HepG2 (cell line): ENCODE data around the gene SESN1. TPM values are rescaled to one million over a fixed set of nuclear protein-coding genes. Genes with fewer than 3 reads are reported as not detected.
A peak's percentile ranks its signal among the peaks of the same experiment; 100 is the strongest.

ENCODE experiments used
- AGO2 ChIP-seq: fragments of 200-400 bp; formaldehyde crosslinking; optimal IDR thresholded peaks from 2 replicates; pipeline ENCODE3; 2017; ENCODE audit warnings: mild to moderate bottlenecking, low read depth, low read length, moderate library complexity
- GATAD2A ChIP-seq: IDR thresholded peaks from 2 replicates; pipeline ENCODE4 v1.6.1; 2016
- GLI4 ChIP-seq: sonication (generic); formaldehyde crosslinking; IDR thresholded peaks from 2 replicates; pipeline ENCODE4 v1.5.1; 2020; ENCODE audit warnings: missing genetic modification reagents, mild to moderate bottlenecking, moderate library complexity, borderline replicate concordance
- MTA3 ChIP-seq: sonication (generic); formaldehyde crosslinking; IDR thresholded peaks from 2 replicates; pipeline ENCODE4 v1.4.0; 2020; ENCODE audit warnings: missing genetic modification reagents
- MTF2 ChIP-seq: sonication (generic); formaldehyde crosslinking; IDR thresholded peaks from 2 replicates; pipeline ENCODE4 v1.5.0; 2020; ENCODE audit warnings: missing genetic modification reagents, borderline replicate concordance
- PAWR ChIP-seq: sonication (generic); formaldehyde crosslinking; IDR thresholded peaks from 2 replicates; pipeline ENCODE4 v1.4.0; 2020; ENCODE audit warnings: missing genetic modification reagents, mild to moderate bottlenecking, borderline replicate concordance
- RXRA ChIP-seq: sonication (generic); formaldehyde crosslinking; IDR thresholded peaks from 2 replicates; pipeline ENCODE4 v1.5.1; 2020; ENCODE audit warnings: missing genetic modification reagents
- SMYD3 ChIP-seq: sonication (generic); formaldehyde crosslinking; IDR thresholded peaks from 2 replicates; pipeline ENCODE4 v1.8.1; 2023; ENCODE audit warnings: mild to moderate bottlenecking, missing genetic modification reagents
- SP1 ChIP-seq, 2 experiments: fragments of 450-650 bp in 1 of 2; sonication (generic) in 1 of 2; formaldehyde crosslinking in 1 of 2; IDR thresholded peaks; 2 replicates each; pipeline versions ENCODE4 v1.4.0 to v1.6.1; 2016 to 2020; ENCODE audit warnings: missing genetic modification reagents in 1 of 2
- TARDBP ChIP-seq: sonication (generic); formaldehyde crosslinking; IDR thresholded peaks from 2 replicates; pipeline ENCODE4 v1.8.0; 2022; ENCODE audit warnings: mild to moderate bottlenecking, missing genetic modification reagents
- THRA ChIP-seq: sonication (generic); formaldehyde crosslinking; IDR thresholded peaks from 2 replicates; pipeline ENCODE4 v1.4.0; 2020; ENCODE audit warnings: missing genetic modification reagents, borderline replicate concordance
- ZMAT3 ChIP-seq: sonication (generic); formaldehyde crosslinking; conservative IDR thresholded peaks from 2 replicates; pipeline ENCODE4 v1.7.0; 2021; ENCODE audit warnings: missing genetic modification reagents
- ZNF225 ChIP-seq: sonication (generic); formaldehyde crosslinking; IDR thresholded peaks from 2 replicates; pipeline ENCODE4 v1.4.0; 2020; ENCODE audit warnings: mild to moderate bottlenecking, missing genetic modification reagents
- ZNF274 ChIP-seq: sonication (generic); formaldehyde crosslinking; IDR thresholded peaks from 2 replicates; pipeline ENCODE4 v1.5.1; 2020; ENCODE audit warnings: mild to moderate bottlenecking, missing genetic modification reagents
- ZNF543 ChIP-seq: sonication (generic); formaldehyde crosslinking; IDR thresholded peaks from 2 replicates; pipeline ENCODE4 v1.4.0; 2020; ENCODE audit warnings: mild to moderate bottlenecking, missing genetic modification reagents
- ZNF550 ChIP-seq: sonication (generic); formaldehyde crosslinking; IDR thresholded peaks from 2 replicates; pipeline ENCODE4 v1.4.0; 2020; ENCODE audit warnings: mild to moderate bottlenecking, missing genetic modification reagents, borderline replicate concordance
- ZNF567 ChIP-seq: sonication (generic); formaldehyde crosslinking; IDR thresholded peaks from 2 replicates; pipeline ENCODE4 v1.8.1; 2023; ENCODE audit warnings: mild to moderate bottlenecking, missing genetic modification reagents, borderline replicate concordance
- ZNF615 ChIP-seq: sonication (generic); formaldehyde crosslinking; IDR thresholded peaks from 2 replicates; pipeline ENCODE4 v1.5.0; 2020; ENCODE audit warnings: mild to moderate bottlenecking, missing genetic modification reagents, borderline replicate concordance
- ZNF670 ChIP-seq: sonication (generic); formaldehyde crosslinking; IDR thresholded peaks from 2 replicates; pipeline ENCODE4 v1.8.0; 2022; ENCODE audit warnings: mild to moderate bottlenecking, missing genetic modification reagents, borderline replicate concordance
- polyA plus RNA-seq, 8 experiments: library from polyadenylated mRNA; depleted of rRNA in 3 of 8; stranded (reverse) in 7 of 8; unstranded in 1 of 8; fragments of >200 nt; fragmentation: Illumina TruSeq in 4 of 8; extraction: Trizol in 4 of 8; gene quantifications; 2 replicates each; pipeline versions ENCODE4 v1.2.1 to v1.2.3, GENCODE V29; 2011 to 2016; ENCODE audit warnings: low read depth in 4 of 8, missing spikeins in 1 of 8, mixed read lengths in 1 of 8; ENCODE audit not compliant: insufficient read depth in 1 of 8
- total RNA-seq, 5 experiments: library from RNA; depleted of rRNA; stranded (reverse); fragments of >200 nt; fragmentation: Illumina TruSeq; extraction: Trizol; gene quantifications; 2 replicates each; pipeline ENCODE4 v1.2.3, GENCODE V29; 2016; ENCODE audit warnings: low read depth in 1 of 5
- TF ChIP-seq, protein P1 (sequence below): sonication (generic); formaldehyde crosslinking; IDR thresholded peaks from 2 replicates; pipeline ENCODE4 v1.4.0; 2020; ENCODE audit warnings: mild to moderate bottlenecking, missing genetic modification reagents
- TF ChIP-seq, protein P2 (sequence below): IDR thresholded peaks from 2 replicates; pipeline ENCODE4 v1.6.1; 2016; ENCODE audit warnings: control low read depth

Gene SESN1
- total and polyA plus RNA-seq, 2 of the 13 experiments (the other 11 are each of a cell fraction or from before 2014, with no cell fraction given) = 24.9 to 44.7 TPM

DNA sequence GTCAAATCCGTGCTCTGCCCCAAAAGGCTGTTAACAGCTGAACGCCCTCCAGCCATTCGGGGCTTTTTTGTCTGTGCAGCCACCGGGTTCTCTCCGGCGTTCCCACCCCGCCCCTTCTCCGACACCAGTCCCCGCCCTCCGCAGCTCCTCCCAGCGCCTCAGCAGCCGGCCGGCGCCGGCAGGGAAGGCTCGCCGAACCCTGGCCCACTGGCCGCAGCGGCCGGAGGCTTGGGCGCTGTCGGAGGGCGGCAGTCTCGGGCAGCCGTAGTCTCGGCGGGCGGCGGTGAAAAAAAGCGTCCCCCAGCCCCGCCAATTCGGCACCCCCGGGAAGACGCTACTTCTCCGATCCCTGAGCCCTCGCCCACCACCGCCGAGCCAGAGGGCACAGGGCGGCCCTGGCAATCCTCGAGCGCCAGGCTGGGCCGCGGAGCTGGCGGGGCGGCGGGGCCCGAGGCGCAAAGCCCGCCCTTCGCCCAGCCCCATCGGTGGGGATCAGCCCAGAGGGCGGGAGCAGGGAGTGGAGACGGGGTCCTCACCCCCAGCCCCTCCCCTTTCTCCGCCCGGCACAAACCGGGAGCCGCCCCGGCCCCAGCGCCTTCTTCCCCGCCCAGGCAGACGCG, at the start of gene SESN1 (continued):
- TF ChIP-seq AGO2 (peak; percentile 63), ZNF274 (CRISPR knock-in tag) (no peak), THRA (CRISPR knock-in tag) (no peak), ZNF225 (CRISPR knock-in tag) (peak; percentile 82; the same call in 1 of the 2 replicates), SP1 (IDR thresholded peaks at IDR 0.05) (no peak), SP1 (CRISPR knock-in tag; IDR thresholded peaks at IDR 0.05) (no peak; the same call in none of the 2 replicates), ZNF615 (peak; percentile 73; the same call in 1 of the 2 replicates), GATAD2A (CRISPR knock-in tag) (no peak), ZNF567 (CRISPR knock-in tag) (peak; percentile 51; the same call in 1 of the 2 replicates), ZNF670 (peak; percentile 65; the same call in 1 of the 2 replicates), ZMAT3 (peak; percentile 90), ZNF550 (CRISPR knock-in tag) (no peak), RXRA (CRISPR knock-in tag) (peak; percentile 39; the same call in 1 of the 2 replicates), ZNF543 (peak; percentile 79; the same call in 1 of the 2 replicates), TARDBP (CRISPR knock-in tag) (peak; percentile 32; the same call in 1 of the 2 replicates), GLI4 (CRISPR knock-in tag) (peak; percentile 19; the same call in 1 of the 2 replicates), PAWR (CRISPR knock-in tag) (0 out of 2 replicates have a peak, but pooled peaks have one; percentile 1), MTA3 (no peak), SMYD3 (CRISPR knock-in tag) (no peak), MTF2 (CRISPR knock-in tag) (no peak)
- TF ChIP-seq, protein P1, sequence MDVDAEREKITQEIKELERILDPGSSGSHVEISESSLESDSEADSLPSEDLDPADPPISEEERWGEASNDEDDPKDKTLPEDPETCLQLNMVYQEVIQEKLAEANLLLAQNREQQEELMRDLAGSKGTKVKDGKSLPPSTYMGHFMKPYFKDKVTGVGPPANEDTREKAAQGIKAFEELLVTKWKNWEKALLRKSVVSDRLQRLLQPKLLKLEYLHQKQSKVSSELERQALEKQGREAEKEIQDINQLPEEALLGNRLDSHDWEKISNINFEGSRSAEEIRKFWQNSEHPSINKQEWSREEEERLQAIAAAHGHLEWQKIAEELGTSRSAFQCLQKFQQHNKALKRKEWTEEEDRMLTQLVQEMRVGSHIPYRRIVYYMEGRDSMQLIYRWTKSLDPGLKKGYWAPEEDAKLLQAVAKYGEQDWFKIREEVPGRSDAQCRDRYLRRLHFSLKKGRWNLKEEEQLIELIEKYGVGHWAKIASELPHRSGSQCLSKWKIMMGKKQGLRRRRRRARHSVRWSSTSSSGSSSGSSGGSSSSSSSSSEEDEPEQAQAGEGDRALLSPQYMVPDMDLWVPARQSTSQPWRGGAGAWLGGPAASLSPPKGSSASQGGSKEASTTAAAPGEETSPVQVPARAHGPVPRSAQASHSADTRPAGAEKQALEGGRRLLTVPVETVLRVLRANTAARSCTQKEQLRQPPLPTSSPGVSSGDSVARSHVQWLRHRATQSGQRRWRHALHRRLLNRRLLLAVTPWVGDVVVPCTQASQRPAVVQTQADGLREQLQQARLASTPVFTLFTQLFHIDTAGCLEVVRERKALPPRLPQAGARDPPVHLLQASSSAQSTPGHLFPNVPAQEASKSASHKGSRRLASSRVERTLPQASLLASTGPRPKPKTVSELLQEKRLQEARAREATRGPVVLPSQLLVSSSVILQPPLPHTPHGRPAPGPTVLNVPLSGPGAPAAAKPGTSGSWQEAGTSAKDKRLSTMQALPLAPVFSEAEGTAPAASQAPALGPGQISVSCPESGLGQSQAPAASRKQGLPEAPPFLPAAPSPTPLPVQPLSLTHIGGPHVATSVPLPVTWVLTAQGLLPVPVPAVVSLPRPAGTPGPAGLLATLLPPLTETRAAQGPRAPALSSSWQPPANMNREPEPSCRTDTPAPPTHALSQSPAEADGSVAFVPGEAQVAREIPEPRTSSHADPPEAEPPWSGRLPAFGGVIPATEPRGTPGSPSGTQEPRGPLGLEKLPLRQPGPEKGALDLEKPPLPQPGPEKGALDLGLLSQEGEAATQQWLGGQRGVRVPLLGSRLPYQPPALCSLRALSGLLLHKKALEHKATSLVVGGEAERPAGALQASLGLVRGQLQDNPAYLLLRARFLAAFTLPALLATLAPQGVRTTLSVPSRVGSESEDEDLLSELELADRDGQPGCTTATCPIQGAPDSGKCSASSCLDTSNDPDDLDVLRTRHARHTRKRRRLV = no peak
- TF ChIP-seq, protein P2, sequence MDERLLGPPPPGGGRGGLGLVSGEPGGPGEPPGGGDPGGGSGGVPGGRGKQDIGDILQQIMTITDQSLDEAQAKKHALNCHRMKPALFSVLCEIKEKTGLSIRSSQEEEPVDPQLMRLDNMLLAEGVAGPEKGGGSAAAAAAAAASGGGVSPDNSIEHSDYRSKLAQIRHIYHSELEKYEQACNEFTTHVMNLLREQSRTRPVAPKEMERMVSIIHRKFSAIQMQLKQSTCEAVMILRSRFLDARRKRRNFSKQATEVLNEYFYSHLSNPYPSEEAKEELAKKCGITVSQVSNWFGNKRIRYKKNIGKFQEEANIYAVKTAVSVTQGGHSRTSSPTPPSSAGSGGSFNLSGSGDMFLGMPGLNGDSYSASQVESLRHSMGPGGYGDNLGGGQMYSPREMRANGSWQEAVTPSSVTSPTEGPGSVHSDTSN (CRISPR knock-in tag) = no peak
